Mesenchymal stem cell (in vitro differentiated cells and primary cell): Measurements from ENCODE around the gene SEMA5B.

Experiments used
- DNase-seq: peaks from one replicate; pipeline ENCODE4 v3.0.0-alpha.2; 2013
- H2AFZ ChIP-seq: one replicate; pipeline ENCODE4 v1.6.1; 2013; ENCODE audit warnings: low read depth, mild to moderate bottlenecking, control low read depth, inconsistent platforms, low read length, moderate library complexity
- H2AK5ac ChIP-seq: 2 replicates; pipeline ENCODE4 v1.6.1; 2013; ENCODE audit warnings: low read length, moderate library complexity, mild to moderate bottlenecking, inconsistent platforms; ENCODE audit not compliant: severe bottlenecking
- H2BK120ac ChIP-seq: one replicate; pipeline ENCODE4 v1.6.1; 2013; ENCODE audit warnings: low read depth, mild to moderate bottlenecking, inconsistent platforms, low read length, moderate library complexity
- H2BK12ac ChIP-seq, 2 experiments: one replicate each; pipeline ENCODE4 v1.6.1; 2013; ENCODE audit warnings: inconsistent platforms in 2 of 2, low read length in 2 of 2, mild to moderate bottlenecking in 2 of 2, moderate library complexity in 2 of 2, control low read depth in 1 of 2
- H2BK15ac ChIP-seq: one replicate; pipeline ENCODE4 v1.6.1; 2013; ENCODE audit warnings: mild to moderate bottlenecking, low read depth, inconsistent platforms; ENCODE audit not compliant: poor library complexity, severe bottlenecking
- H2BK5ac ChIP-seq: 2 replicates; pipeline ENCODE4 v1.6.1; 2013; ENCODE audit warnings: low read depth, mild to moderate bottlenecking, low read length, control low read depth, inconsistent platforms; ENCODE audit not compliant: poor library complexity, severe bottlenecking
- H3K14ac ChIP-seq, 2 experiments: one replicate each; pipeline ENCODE4 v1.6.1; 2013; ENCODE audit warnings: inconsistent platforms in 2 of 2, low read length in 2 of 2, control low read depth in 1 of 2, mild to moderate bottlenecking in 1 of 2, moderate library complexity in 1 of 2
- H3K18ac ChIP-seq, 2 experiments: one replicate each; pipeline ENCODE4 v1.6.1; 2013; ENCODE audit warnings: inconsistent platforms in 2 of 2, low read length in 2 of 2, control low read depth in 1 of 2, low read depth in 1 of 2, mild to moderate bottlenecking in 1 of 2
- H3K23ac ChIP-seq, 2 experiments: one replicate each; pipeline ENCODE4 v1.6.1; 2013; ENCODE audit warnings: inconsistent platforms in 2 of 2, low read length in 2 of 2, mild to moderate bottlenecking in 2 of 2, moderate library complexity in 2 of 2, control low read depth in 1 of 2
- H3K27ac ChIP-seq: 2 replicates; pipeline ENCODE4 v1.5.1; 2013; ENCODE audit warnings: mild to moderate bottlenecking, moderate library complexity, low read length, control low read depth, inconsistent platforms; ENCODE audit not compliant: poor library complexity, severe bottlenecking
- H3K27me3 ChIP-seq, 2 experiments: 2 replicates each; pipeline versions ENCODE4 v1.6.1 to v1.7.0; 2013; ENCODE audit warnings: low read length in 2 of 2, mild to moderate bottlenecking in 2 of 2, moderate library complexity in 2 of 2, control low read depth in 1 of 2, inconsistent platforms in 1 of 2; ENCODE audit not compliant: control insufficient read depth in 1 of 2, insufficient read depth in 1 of 2
- H3K36me3 ChIP-seq, 2 experiments: 2 replicates each; pipeline versions ENCODE4 v1.6.1 to v1.7.0; 2013; ENCODE audit warnings: low read length in 2 of 2, control low read depth in 1 of 2, inconsistent platforms in 1 of 2, low read depth in 1 of 2, mild to moderate bottlenecking in 1 of 2; ENCODE audit not compliant: insufficient read depth in 2 of 2, control insufficient read depth in 1 of 2
- H3K4ac ChIP-seq, 2 experiments: one replicate each; pipeline ENCODE4 v1.6.1; 2013; ENCODE audit warnings: inconsistent platforms in 2 of 2, low read length in 2 of 2, mild to moderate bottlenecking in 2 of 2, moderate library complexity in 2 of 2, control low read depth in 1 of 2, low read depth in 1 of 2
- H3K4me1 ChIP-seq: 2 replicates; pipeline ENCODE4 v1.6.1; 2013; ENCODE audit warnings: low read depth, low read length, control low read depth; ENCODE audit not compliant: control insufficient read depth, insufficient read depth
- H3K4me2 ChIP-seq: 2 replicates; pipeline ENCODE4 v1.6.1; 2013; ENCODE audit warnings: low read length, mild to moderate bottlenecking, inconsistent platforms; ENCODE audit not compliant: poor library complexity, severe bottlenecking
- H3K4me3 ChIP-seq, 2 experiments: 2 replicates each; pipeline versions ENCODE4 v1.5.1 to v1.7.0; 2013; ENCODE audit warnings: low read length in 2 of 2, mild to moderate bottlenecking in 2 of 2, control low read depth in 1 of 2, low read depth in 1 of 2; ENCODE audit not compliant: insufficient read depth in 1 of 2
- H3K79me1 ChIP-seq: replicated peaks from 2 replicates; pipeline ENCODE4 v1.6.1; 2013; ENCODE audit warnings: mild to moderate bottlenecking, control low read depth, low read length, inconsistent platforms; ENCODE audit not compliant: poor library complexity, severe bottlenecking
- H3K9ac ChIP-seq: 2 replicates; pipeline ENCODE4 v1.7.0; 2013; ENCODE audit warnings: mild to moderate bottlenecking, low read length, moderate library complexity
- H3K9me3 ChIP-seq: 2 replicates; pipeline ENCODE4 v1.7.0; 2013; ENCODE audit warnings: mild to moderate bottlenecking, low read length; ENCODE audit not compliant: control insufficient read depth
- H4K8ac ChIP-seq: one replicate; pipeline ENCODE4 v1.6.1; 2013; ENCODE audit warnings: inconsistent platforms, mild to moderate bottlenecking, low read length, moderate library complexity
- H4K91ac ChIP-seq: one replicate; pipeline ENCODE4 v1.6.1; 2013; ENCODE audit warnings: mild to moderate bottlenecking, low read length, inconsistent platforms
- WGBS: methylation state at CpG from one replicate; pipeline ENCODE4 v1.1.7; 2013; ENCODE audit warnings: mixed read lengths; 5-methylcytosine and 5-hydroxymethylcytosine counted together

SEMA5B gene

GRCh38 chr3:122987736-122988319, 39.7 kb downstream of the SEMA5B start:
- Histone ChIP-seq H2AFZ (no peak overlapping the region), H3K36me3 (no peaks in the 10 kb centered on the region), H4K8ac (no peak overlapping the region), H3K27me3 (peaks cover 87 to 99% of the 10 kb centered on the region in 2 experiments), H3K27ac (no peak overlapping the region), H2BK15ac (peak overlapping the region; percentile 4), H3K4me1 (peaks cover 1% of the 10 kb centered on the region), H3K79me1 (no peaks in the 10 kb centered on the region), H3K4me2 (no peak overlapping the region), H3K4ac (no peak overlapping the region), H3K23ac (no peak overlapping the region), H3K14ac (no peak overlapping the region), H2AK5ac (no peak overlapping the region), H2BK5ac (no peak overlapping the region), H3K9me3 (no peaks in the 10 kb centered on the region), H2BK120ac (no peak overlapping the region), H4K91ac (no peak overlapping the region), H3K9ac (no peak overlapping the region), H3K4me3 (no peak overlapping the region), H2BK12ac (no peak overlapping the region), H3K18ac (no peak overlapping the region)
- 72% methylated on average over 3 of the region's 3 CpGs for WGBS
- no peak for DNase-seq

GRCh38 chr3:122987231-122987630, 40.3 kb downstream of the SEMA5B start:
- H3K36me3 ChIP-seq = no peaks in the 10 kb centered on the region
- no peak overlapping the region for H3K23ac ChIP-seq
- no peak overlapping the region for H2AK5ac ChIP-seq
- no peak overlapping the region for H3K14ac ChIP-seq
- H3K4ac ChIP-seq = no peak overlapping the region
- H3K18ac ChIP-seq = no peak overlapping the region
- H3K4me3 ChIP-seq = no peak overlapping the region
- H2BK120ac ChIP-seq = no peak overlapping the region
- no peak overlapping the region for H2BK5ac ChIP-seq
- no peak overlapping the region for H2AFZ ChIP-seq
- no peaks in the 10 kb centered on the region for H3K79me1 ChIP-seq
- H3K4me2 ChIP-seq = no peak overlapping the region
- H3K27me3 ChIP-seq = peaks cover 87 to 99% of the 10 kb centered on the region in 2 experiments
- H4K91ac ChIP-seq = no peak overlapping the region
- DNase-seq = no peak
- H4K8ac ChIP-seq = no peak overlapping the region
- H2BK15ac ChIP-seq = no peak overlapping the region
- no peak overlapping the region for H3K27ac ChIP-seq
- no peak overlapping the region for H2BK12ac ChIP-seq
- WGBS = 75% methylated on average over 2 of the region's 2 CpGs
- peaks cover 3% of the 10 kb centered on the region for H3K4me1 ChIP-seq
- H3K9me3 ChIP-seq = no peaks in the 10 kb centered on the region
- no peak overlapping the region for H3K9ac ChIP-seq

- H3K4me1 ChIP-seq = peaks cover 3% of the 10 kb centered on the region
- H3K27ac ChIP-seq = no peak overlapping the region
- no peak overlapping the region for H2BK15ac ChIP-seq
- DNase-seq = no peak
- no peaks in the 10 kb centered on the region for H3K36me3 ChIP-seq
- H3K18ac ChIP-seq = no peak overlapping the region
- no peak overlapping the region for H3K23ac ChIP-seq
- H3K4me2 ChIP-seq = no peak overlapping the region
- no peaks in the 10 kb centered on the region for H3K79me1 ChIP-seq
- H2BK5ac ChIP-seq = no peak overlapping the region
- H3K4ac ChIP-seq = no peak overlapping the region
- H2BK120ac ChIP-seq = no peak overlapping the region
- H4K8ac ChIP-seq = no peak overlapping the region
- no peak overlapping the region for H3K9ac ChIP-seq
- H2AFZ ChIP-seq = no peak overlapping the region
- no peak overlapping the region for H4K91ac ChIP-seq
- H3K14ac ChIP-seq = no peak overlapping the region
- H3K27me3 ChIP-seq = peaks cover 87 to 99% of the 10 kb centered on the region in 2 experiments
- 38% methylated on average over 6 of the region's 6 CpGs for WGBS
- no peak overlapping the region for H2BK12ac ChIP-seq
- no peak overlapping the region for H3K4me3 ChIP-seq
- H2AK5ac ChIP-seq = no peak overlapping the region
- H3K9me3 ChIP-seq = no peaks in the 10 kb centered on the region
Observed at GRCh38 chr3:122986693-122987179, 40.8 kb downstream of the SEMA5B start.

- Histone ChIP-seq H3K27me3 (peaks cover 86 to 95% of the 10 kb centered on the region in 2 experiments), H2AFZ (no peak overlapping the region), H3K36me3 (no peaks in the 10 kb centered on the region), H4K8ac (no peak overlapping the region), H2BK15ac (no peak overlapping the region), H2BK5ac (no peak overlapping the region), H2BK12ac (no peak overlapping the region), H3K4me3 (no peak overlapping the region), H3K9ac (no peak overlapping the region), H3K14ac (no peak overlapping the region), H3K9me3 (no peaks in the 10 kb centered on the region), H2BK120ac (no peak overlapping the region), H3K4ac (no peak overlapping the region), H3K18ac (no peak overlapping the region), H3K79me1 (no peaks in the 10 kb centered on the region), H3K27ac (no peak overlapping the region), H3K4me1 (peaks cover 3% of the 10 kb centered on the region), H2AK5ac (no peak overlapping the region), H3K23ac (no peak overlapping the region), H3K4me2 (no peak overlapping the region), H4K91ac (no peak overlapping the region)
- no CpG with 5 or more reads among the region's 4 CpGs for WGBS
- DNase-seq = no peak
Observed at GRCh38 chr3:122985539-122985938, 42.0 kb downstream of the SEMA5B start.
